GM23338 (cell line): Measurements from ENCODE around the gene HACL1. TPM values are rescaled to one million over a fixed set of nuclear protein-coding genes. Genes with fewer than 3 reads are reported as not detected.

Experiments
- ATAC-seq: fragments of 200-7000 bp; cut with Tn5 transposase; 3 replicates; pipeline ENCODE4 v1.9.1; 2020
- DNase-seq: peaks from one replicate; pipeline ENCODE4 v3.0.0-alpha.2; 2015; ENCODE audit warnings: low spot score
- H2AFZ ChIP-seq: fragments of 200-600 bp; sonication (generic); 2 replicates; pipeline ENCODE4 v1.8.0; 2016; ENCODE audit warnings: antibody characterized with exemption, mild to moderate bottlenecking, moderate library complexity
- H3F3A ChIP-seq: fragments of 200-600 bp; sonication (generic); replicated peaks from 2 replicates; pipeline ENCODE4 v1.8.0; 2017; ENCODE audit warnings: antibody characterized with exemption, mixed run types, low read depth
- H3K27ac ChIP-seq: fragments of 200-600 bp; sonication (generic); 2 replicates; pipeline ENCODE4 v1.6.1; 2016; ENCODE audit warnings: low read depth
- H3K27me3 ChIP-seq: fragments of 200-600 bp; sonication (generic); 2 replicates; pipeline ENCODE4 v1.8.0; 2016; ENCODE audit warnings: mild to moderate bottlenecking, mixed run types, moderate library complexity; ENCODE audit not compliant: insufficient read depth
- H3K36me3 ChIP-seq: fragments of 200-600 bp; sonication (generic); 2 replicates; pipeline ENCODE4 v1.8.0; 2016; ENCODE audit warnings: mild to moderate bottlenecking; ENCODE audit not compliant: insufficient read depth
- H3K4me1 ChIP-seq: fragments of 200-600 bp; sonication (generic); 2 replicates; pipeline ENCODE4 v1.8.0; 2016; ENCODE audit warnings: mild to moderate bottlenecking, moderate library complexity; ENCODE audit not compliant: insufficient read depth
- H3K4me2 ChIP-seq: fragments of 200-600 bp; sonication (generic); 2 replicates; pipeline ENCODE4 v1.7.1; 2017; ENCODE audit warnings: mixed run types
- H3K4me3 ChIP-seq: fragments of 200-600 bp; sonication (generic); 2 replicates; pipeline ENCODE4 v1.6.1; 2016; ENCODE audit warnings: mixed run types
- H3K79me2 ChIP-seq: fragments of 200-600 bp; sonication (generic); replicated peaks from 2 replicates; pipeline ENCODE4 v1.8.0; 2017; ENCODE audit warnings: mild to moderate bottlenecking; ENCODE audit not compliant: insufficient read depth
- H3K9me2 ChIP-seq: fragments of 200-600 bp; sonication (generic); 2 replicates; pipeline ENCODE4 v1.8.0; 2017; ENCODE audit not compliant: insufficient read depth
- H4K20me1 ChIP-seq: fragments of 200-600 bp; sonication (generic); replicated peaks from 2 replicates; pipeline ENCODE4 v1.8.0; 2017; ENCODE audit warnings: mild to moderate bottlenecking; ENCODE audit not compliant: insufficient read depth
- H3K27ac Mint-ChIP-seq: 2 replicates; pipeline ENCODE4 v1.8.0; 2020; ENCODE audit warnings: inconsistent platforms, mild to moderate bottlenecking, moderate library complexity, mixed read lengths
- H3K27me3 Mint-ChIP-seq: 3 replicates; pipeline ENCODE4 v1.8.0; 2022; ENCODE audit warnings: low read depth, mild to moderate bottlenecking, moderate library complexity, mixed read lengths, inconsistent platforms; ENCODE audit not compliant: insufficient read depth, poor library complexity
- H3K36me3 Mint-ChIP-seq: 3 replicates; pipeline ENCODE4 v1.8.0; 2021; ENCODE audit warnings: low read depth, mild to moderate bottlenecking, inconsistent platforms, moderate library complexity, mixed read lengths
- H3K4me1 Mint-ChIP-seq: 3 replicates; pipeline ENCODE4 v1.8.0; 2020; ENCODE audit warnings: mild to moderate bottlenecking, inconsistent platforms, mixed read lengths
- H3K4me3 Mint-ChIP-seq: 3 replicates; pipeline ENCODE4 v1.8.0; 2021; ENCODE audit warnings: moderate library complexity, mild to moderate bottlenecking, inconsistent platforms, mixed read lengths
- H3K9me3 Mint-ChIP-seq: 3 replicates; pipeline ENCODE4 v1.8.0; 2020; ENCODE audit warnings: moderate library complexity, mild to moderate bottlenecking, inconsistent platforms, mixed read lengths
- CREB1 ChIP-seq: fragments of 250-450 bp; sonication (Bioruptor Pico); IDR thresholded peaks from 2 replicates; pipeline ENCODE4 v1.5.0; 2020; ENCODE audit warnings: low read depth, mild to moderate bottlenecking, moderate library complexity
- ETS1 ChIP-seq: IDR thresholded peaks from 2 replicates; pipeline ENCODE4 v1.6.1; 2016; ENCODE audit warnings: antibody characterized with exemption
- EZH2 ChIP-seq: fragments of 200-600 bp; sonication (generic); IDR thresholded peaks from one replicate; pipeline ENCODE4 v1.8.0; 2017; ENCODE audit warnings: antibody characterized with exemption, mild to moderate bottlenecking, low read depth; ENCODE audit not compliant: unreplicated experiment
- EZH2phosphoT487 ChIP-seq: fragments of 200-600 bp; sonication (generic); IDR thresholded peaks from one replicate; pipeline ENCODE4 v1.8.1; 2018; ENCODE audit warnings: antibody characterized with exemption; ENCODE audit not compliant: unreplicated experiment
- JUNB ChIP-seq: IDR thresholded peaks from one replicate; pipeline ENCODE4 v1.6.1; 2016; ENCODE audit warnings: antibody characterized with exemption; ENCODE audit not compliant: unreplicated experiment
- NANOG ChIP-seq: IDR thresholded peaks from 2 replicates; pipeline ENCODE4 v1.6.1; 2016; ENCODE audit warnings: antibody characterized with exemption, borderline replicate concordance
- POLR2AphosphoS5 ChIP-seq: IDR thresholded peaks from 2 replicates; pipeline ENCODE4 v1.6.1; 2016; ENCODE audit warnings: antibody characterized with exemption, low read depth
- REST ChIP-seq: IDR thresholded peaks from one replicate; pipeline ENCODE4 v1.6.1; 2018; ENCODE audit warnings: antibody characterized with exemption; ENCODE audit not compliant: unreplicated experiment
- STAT1 ChIP-seq: IDR thresholded peaks from one replicate; pipeline ENCODE4 v1.6.1; 2016; ENCODE audit warnings: antibody characterized with exemption; ENCODE audit not compliant: unreplicated experiment
- ZNF114 ChIP-seq: fragments of 250-450 bp; sonication (Bioruptor Pico); IDR thresholded peaks from 2 replicates; pipeline ENCODE4 v1.5.0; 2020; ENCODE audit warnings: mild to moderate bottlenecking, moderate library complexity
- ZNF331 ChIP-seq: fragments of 250-450 bp; sonication (Bioruptor Pico); IDR thresholded peaks from 2 replicates; pipeline ENCODE4 v1.5.0; 2020; ENCODE audit warnings: low read depth, mild to moderate bottlenecking, moderate library complexity
- ZNF462 ChIP-seq: fragments of 250-450 bp; sonication (Bioruptor Pico); IDR thresholded peaks from 2 replicates; pipeline ENCODE4 v1.5.0; 2020; ENCODE audit warnings: mild to moderate bottlenecking, moderate library complexity
- polyA plus RNA-seq: library from polyadenylated mRNA; unstranded; fragments of >200 nt; fragmentation: Nextera tagmentation; extraction: Ambion mirVana; gene quantifications from 2 replicates; pipeline ENCODE4 v1.2.1, GENCODE V29; 2016
- total RNA-seq: library from RNA; depleted of rRNA; stranded (reverse); fragments of >200 nt; shearing (Covaris generic); gene quantifications from 2 replicates; pipeline ENCODE4 v1.2.3, GENCODE V29; 2014
- TF ChIP-seq, protein P1 (sequence below), 2 experiments: fragments of 200-600 bp in 1 of 2; sonication (generic) in 1 of 2; conservative IDR thresholded peaks; 2 replicates each; pipeline versions ENCODE4 v1.5.1 to v1.6.1; 2016 to 2017; ENCODE audit warnings: antibody characterized with exemption in 2 of 2, low read depth in 2 of 2, mild to moderate bottlenecking in 2 of 2, moderate library complexity in 1 of 2

Gene HACL1
- total and polyA plus RNA-seq, 2 experiments from 2014 or later: 19.6 to 33.5 TPM

DNA sequence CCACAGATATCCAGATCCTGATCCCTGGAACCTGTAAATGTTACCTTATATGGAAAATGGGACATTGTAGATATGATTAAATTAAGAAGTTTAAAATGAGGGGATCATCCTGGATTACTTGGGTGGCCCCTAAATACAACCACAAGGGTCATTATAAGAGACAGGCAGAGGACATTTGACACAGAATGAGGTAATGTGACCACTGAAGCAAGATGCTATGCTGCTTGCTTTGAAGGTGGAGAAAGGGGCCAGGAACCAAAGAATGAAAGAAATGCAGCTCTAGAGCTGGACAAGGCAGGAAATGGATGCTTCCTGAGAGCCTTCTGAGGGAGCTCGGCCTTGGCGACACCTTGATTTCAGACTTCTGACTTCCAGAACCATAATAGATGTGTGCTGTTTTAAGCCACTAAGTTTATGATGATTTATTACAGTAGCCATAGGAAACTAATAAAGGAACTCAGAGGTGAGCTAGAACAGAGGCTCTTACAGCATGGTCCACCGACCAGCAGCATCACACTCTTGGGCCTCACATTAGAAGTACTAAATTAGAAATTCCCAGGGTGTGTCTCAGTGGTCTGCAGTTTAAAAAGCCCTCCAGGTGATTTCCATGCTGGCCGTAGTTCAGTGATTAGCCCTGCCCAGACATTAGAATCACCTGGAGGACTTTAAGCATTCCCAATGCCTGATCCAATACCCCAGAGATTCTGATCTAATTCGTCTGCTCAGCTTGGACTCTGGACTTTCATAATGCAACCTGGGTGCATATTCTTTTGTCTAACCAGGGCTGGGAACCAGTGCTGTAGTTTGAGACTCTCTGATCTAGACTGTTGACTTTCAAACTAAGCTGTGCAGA is 87.3 kb downstream of the HACL1 start:
- Histone ChIP-seq H3K27ac (no peak overlapping the region), H3K4me1 (no peaks in the 10 kb centered on the region), H3K79me2 (no peaks in the 10 kb centered on the region), H3F3A (no peaks in the 10 kb centered on the region), H3K4me2 (no peak overlapping the region), H3K27me3 (no peaks in the 10 kb centered on the region), H3K4me3 (no peak overlapping the region), H3K36me3 (no peaks in the 10 kb centered on the region), H2AFZ (no peak overlapping the region), H4K20me1 (no peaks in the 10 kb centered on the region), H3K9me2 (no peaks in the 10 kb centered on the region)
- Mint-ChIP-seq H3K4me3 (no peak overlapping the region), H3K4me1 (no peaks in the 10 kb centered on the region), H3K36me3 (no peaks in the 10 kb centered on the region), H3K27me3 (peaks cover 3% of the 10 kb centered on the region), H3K9me3 (no peaks in the 10 kb centered on the region), H3K27ac (no peak overlapping the region)
- DNase-seq (no peak), ATAC-seq (no peak)
- TF ChIP-seq, protein P1, sequence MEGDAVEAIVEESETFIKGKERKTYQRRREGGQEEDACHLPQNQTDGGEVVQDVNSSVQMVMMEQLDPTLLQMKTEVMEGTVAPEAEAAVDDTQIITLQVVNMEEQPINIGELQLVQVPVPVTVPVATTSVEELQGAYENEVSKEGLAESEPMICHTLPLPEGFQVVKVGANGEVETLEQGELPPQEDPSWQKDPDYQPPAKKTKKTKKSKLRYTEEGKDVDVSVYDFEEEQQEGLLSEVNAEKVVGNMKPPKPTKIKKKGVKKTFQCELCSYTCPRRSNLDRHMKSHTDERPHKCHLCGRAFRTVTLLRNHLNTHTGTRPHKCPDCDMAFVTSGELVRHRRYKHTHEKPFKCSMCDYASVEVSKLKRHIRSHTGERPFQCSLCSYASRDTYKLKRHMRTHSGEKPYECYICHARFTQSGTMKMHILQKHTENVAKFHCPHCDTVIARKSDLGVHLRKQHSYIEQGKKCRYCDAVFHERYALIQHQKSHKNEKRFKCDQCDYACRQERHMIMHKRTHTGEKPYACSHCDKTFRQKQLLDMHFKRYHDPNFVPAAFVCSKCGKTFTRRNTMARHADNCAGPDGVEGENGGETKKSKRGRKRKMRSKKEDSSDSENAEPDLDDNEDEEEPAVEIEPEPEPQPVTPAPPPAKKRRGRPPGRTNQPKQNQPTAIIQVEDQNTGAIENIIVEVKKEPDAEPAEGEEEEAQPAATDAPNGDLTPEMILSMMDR (conservative IDR thresholded peaks at IDR 0.05; ENCODE audit: low read depth in 2 of 2): no peak
- no peak for TF ChIP-seq POLR2AphosphoS5
- TF ChIP-seq REST: no peak
- no peak for TF ChIP-seq STAT1
- TF ChIP-seq EZH2: no peak
- TF ChIP-seq JUNB: no peak
- TF ChIP-seq ZNF462: no peak
- no peak for TF ChIP-seq EZH2phosphoT487
- TF ChIP-seq ZNF331: no peak
- no peak for TF ChIP-seq ETS1
- no peak for TF ChIP-seq ZNF114 (CRISPR knock-in tag)
- no peak for TF ChIP-seq NANOG
- TF ChIP-seq CREB1: no peak
